Measurements from ENCODE around the gene XPA.

DNA sequence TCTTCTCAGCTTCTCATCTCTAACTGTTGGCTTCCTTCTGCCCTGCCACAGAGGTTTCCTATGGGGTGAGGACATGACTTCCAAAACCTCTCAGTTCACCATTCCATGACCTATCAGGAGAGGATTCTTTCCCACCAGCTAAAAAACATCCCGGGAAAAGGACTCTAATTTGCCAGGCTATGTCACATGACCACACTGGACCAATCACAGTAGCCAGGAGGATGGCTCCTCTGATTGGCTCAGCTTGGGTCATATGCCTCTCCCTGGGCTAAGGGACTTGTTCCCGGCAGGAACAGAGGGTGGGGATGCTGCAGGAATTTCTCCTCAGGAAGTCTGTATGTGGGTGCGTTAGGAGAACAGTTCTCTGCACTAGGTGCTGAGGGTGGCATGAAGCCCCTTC is 40.3 kb upstream of the XPA start:
- TF ChIP-seq MAZ (IDR thresholded peaks at IDR 0.05; ENCODE audit: borderline replicate concordance, low read depth, low read length) (no peak), CEBPB (IDR thresholded peaks at IDR 0.05) (no peak), RAD21 (conservative IDR thresholded peaks at IDR 0.05 in 1 of 2, IDR thresholded peaks at IDR 0.05 in 1 of 2) (no peak), POLR2AphosphoS2 (conservative IDR thresholded peaks at IDR 0.05; ENCODE audit: low read length) (no peak), POLR2A (IDR thresholded peaks at IDR 0.05; ENCODE audit: low read length) (no peak), MYC (IDR thresholded peaks at IDR 0.05; ENCODE audit: borderline replicate concordance, low read length) (no peak)
- TF ChIP-seq, protein P1, sequence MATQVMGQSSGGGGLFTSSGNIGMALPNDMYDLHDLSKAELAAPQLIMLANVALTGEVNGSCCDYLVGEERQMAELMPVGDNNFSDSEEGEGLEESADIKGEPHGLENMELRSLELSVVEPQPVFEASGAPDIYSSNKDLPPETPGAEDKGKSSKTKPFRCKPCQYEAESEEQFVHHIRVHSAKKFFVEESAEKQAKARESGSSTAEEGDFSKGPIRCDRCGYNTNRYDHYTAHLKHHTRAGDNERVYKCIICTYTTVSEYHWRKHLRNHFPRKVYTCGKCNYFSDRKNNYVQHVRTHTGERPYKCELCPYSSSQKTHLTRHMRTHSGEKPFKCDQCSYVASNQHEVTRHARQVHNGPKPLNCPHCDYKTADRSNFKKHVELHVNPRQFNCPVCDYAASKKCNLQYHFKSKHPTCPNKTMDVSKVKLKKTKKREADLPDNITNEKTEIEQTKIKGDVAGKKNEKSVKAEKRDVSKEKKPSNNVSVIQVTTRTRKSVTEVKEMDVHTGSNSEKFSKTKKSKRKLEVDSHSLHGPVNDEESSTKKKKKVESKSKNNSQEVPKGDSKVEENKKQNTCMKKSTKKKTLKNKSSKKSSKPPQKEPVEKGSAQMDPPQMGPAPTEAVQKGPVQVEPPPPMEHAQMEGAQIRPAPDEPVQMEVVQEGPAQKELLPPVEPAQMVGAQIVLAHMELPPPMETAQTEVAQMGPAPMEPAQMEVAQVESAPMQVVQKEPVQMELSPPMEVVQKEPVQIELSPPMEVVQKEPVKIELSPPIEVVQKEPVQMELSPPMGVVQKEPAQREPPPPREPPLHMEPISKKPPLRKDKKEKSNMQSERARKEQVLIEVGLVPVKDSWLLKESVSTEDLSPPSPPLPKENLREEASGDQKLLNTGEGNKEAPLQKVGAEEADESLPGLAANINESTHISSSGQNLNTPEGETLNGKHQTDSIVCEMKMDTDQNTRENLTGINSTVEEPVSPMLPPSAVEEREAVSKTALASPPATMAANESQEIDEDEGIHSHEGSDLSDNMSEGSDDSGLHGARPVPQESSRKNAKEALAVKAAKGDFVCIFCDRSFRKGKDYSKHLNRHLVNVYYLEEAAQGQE (IDR thresholded peaks at IDR 0.05) = no peak
- TF ChIP-seq, protein P2, sequence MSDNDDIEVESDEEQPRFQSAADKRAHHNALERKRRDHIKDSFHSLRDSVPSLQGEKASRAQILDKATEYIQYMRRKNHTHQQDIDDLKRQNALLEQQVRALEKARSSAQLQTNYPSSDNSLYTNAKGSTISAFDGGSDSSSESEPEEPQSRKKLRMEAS (IDR thresholded peaks at IDR 0.05) = no peak
